HG03520 (cell line): Measurements from ENCODE around the gene AMT.
"Not testable (repeated sequence)": the region's sequence is repeated elsewhere in the genome, so short reads cannot be mapped to it uniquely, and the experiment has no call there.

Source experiments
- ATAC-seq: cut with Tn5 transposase; IDR thresholded peaks from one replicate; pipeline ENCODE4 v1.9.1; 2021; ENCODE audit warnings: mild to moderate bottlenecking, moderate library complexity; ENCODE audit not compliant: unreplicated experiment

Gene AMT

GRCh38 chr3:49427586-49427985, 5.3 kb upstream of the AMT start:
- no peak for ATAC-seq

- no peak for ATAC-seq
Measured at GRCh38 chr3:49424816-49425215, 2.5 kb upstream of the AMT start.

- no peak for ATAC-seq
Measured at GRCh38 chr3:49421890-49422378, 339 bp downstream of the AMT start.

DNA sequence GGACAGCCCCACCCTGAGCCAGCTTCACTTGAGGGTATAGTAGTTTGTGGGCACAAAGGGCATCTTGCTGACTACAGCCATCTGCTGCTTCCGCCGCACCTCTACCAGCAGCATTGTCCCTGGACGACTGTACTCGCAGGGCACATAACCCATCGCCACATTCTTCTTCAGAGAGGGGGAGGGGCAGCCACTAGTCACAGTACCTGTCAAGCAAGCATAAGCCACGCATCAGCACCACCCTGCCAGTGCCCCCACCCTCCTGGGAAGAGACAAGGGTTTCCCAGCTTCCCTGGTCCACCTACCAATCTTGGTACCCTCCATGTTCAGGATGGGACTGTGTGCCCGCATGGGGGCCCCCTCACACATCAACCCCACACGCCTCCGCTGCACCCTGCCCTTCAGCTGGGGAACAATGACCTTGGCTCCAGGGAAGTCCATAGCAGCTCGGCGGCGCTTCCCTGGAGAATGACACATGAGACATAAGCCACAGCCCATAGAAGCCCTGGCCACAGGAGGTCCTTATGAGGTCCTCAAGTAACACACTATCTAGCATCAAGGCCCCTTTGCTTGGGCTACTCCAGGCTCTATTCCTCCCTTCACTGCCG, 4.7 kb downstream of the AMT start:
- no peak for ATAC-seq

DNA sequence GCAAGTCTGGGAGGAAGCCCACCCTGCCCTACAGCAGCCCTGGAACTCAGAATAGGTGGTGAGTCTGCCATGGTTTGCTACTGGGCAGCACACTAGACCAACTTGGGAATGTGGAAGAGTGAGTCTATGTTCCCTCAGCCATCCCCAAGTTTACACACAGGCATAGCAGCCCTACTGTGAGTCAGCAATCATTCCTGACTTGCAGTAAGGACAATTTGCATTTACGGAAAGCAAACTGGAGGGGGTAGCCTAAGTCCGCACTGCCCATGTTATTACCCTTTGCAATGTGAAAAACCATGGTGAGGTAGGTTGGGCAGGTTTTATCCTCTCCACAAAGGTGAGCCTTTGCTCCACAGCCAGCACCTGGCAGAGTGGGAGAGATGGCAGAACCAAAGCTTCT, 5.4 kb downstream of the AMT start:
- no peak for ATAC-seq

GRCh38 chr3:49415931-49416601, 6.2 kb downstream of the AMT start:
- no peak for ATAC-seq

DNA sequence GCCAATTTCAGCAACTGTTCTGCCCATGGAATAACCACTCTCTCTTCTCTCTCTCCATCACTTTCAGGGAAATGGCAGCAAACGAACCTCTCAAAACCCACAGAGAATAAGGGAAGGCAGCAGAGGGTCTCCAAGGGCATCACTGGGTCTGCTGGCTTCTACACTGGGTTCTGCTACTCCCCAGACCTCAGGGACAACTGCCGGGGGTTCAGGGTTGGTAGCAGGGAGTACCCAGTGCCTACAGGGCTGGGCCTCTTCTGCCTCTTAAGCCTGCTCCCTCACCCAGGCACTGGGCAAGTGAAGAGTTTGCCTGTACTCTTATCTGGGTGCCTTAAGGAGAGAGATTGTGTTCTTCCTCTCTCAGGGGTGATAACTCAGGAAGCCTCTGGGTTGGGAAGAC, 7.5 kb downstream of the AMT start:
- ATAC-seq: no peak

GRCh38 chr3:49413338-49413734, 8.9 kb downstream of the AMT start:
- ATAC-seq: no peak

- ATAC-seq: no peak
Measured at GRCh38 chr3:49412632-49413337, 9.5 kb downstream of the AMT start.

- peak; percentile 64 for ATAC-seq
Measured at GRCh38 chr3:49411968-49412631, 10.2 kb downstream of the AMT start, which contains the start of the genes RHOA and TCTA. Gene RHOA, minus strand, starts transcription at chr3:49411976. Its CDS starts 36,387 bp downstream, at chr3:49375589. Gene TCTA, plus strand, starts transcription at chr3:49412423. Its CDS starts 4 bp downstream, at chr3:49412427.

GRCh38 chr3:49411535-49411967, 10.7 kb downstream of the AMT start:
- ATAC-seq: peak; percentile 13

DNA sequence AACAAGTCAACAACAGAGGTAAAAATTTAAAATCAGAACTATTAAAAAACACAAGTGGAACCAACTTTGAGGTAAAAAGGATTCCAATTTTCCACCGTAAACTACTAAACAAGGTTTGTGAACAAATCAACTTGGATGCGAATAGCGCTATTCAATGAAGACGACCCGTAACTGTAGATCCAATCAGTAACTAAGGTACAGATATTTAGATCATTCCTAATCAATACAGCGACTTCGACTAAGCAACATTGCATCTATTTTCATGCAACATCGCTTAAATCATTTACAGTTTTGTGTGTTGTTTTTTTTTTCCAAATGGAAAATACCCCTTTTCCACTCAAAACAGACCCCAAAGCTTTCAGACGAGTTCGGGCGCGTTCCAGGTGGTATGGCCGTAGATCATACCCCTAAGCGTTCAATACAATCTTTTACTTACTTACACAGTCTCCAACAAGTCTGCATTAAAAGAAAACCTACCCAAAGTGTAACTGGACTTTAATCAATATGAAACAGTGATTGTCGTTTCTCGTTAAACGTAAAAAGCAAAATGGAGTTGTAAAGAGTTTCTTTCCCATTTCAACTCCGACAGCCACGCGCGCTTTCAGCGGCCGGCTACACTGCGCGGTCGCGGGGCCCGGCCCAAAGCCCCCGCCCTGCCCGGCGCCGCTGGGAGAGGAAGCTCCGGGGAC, 11.3 kb downstream of the AMT start:
- ATAC-seq: no peak

- no peak for ATAC-seq
Measured at GRCh38 chr3:49410066-49410845, 12.0 kb downstream of the AMT start.

DNA sequence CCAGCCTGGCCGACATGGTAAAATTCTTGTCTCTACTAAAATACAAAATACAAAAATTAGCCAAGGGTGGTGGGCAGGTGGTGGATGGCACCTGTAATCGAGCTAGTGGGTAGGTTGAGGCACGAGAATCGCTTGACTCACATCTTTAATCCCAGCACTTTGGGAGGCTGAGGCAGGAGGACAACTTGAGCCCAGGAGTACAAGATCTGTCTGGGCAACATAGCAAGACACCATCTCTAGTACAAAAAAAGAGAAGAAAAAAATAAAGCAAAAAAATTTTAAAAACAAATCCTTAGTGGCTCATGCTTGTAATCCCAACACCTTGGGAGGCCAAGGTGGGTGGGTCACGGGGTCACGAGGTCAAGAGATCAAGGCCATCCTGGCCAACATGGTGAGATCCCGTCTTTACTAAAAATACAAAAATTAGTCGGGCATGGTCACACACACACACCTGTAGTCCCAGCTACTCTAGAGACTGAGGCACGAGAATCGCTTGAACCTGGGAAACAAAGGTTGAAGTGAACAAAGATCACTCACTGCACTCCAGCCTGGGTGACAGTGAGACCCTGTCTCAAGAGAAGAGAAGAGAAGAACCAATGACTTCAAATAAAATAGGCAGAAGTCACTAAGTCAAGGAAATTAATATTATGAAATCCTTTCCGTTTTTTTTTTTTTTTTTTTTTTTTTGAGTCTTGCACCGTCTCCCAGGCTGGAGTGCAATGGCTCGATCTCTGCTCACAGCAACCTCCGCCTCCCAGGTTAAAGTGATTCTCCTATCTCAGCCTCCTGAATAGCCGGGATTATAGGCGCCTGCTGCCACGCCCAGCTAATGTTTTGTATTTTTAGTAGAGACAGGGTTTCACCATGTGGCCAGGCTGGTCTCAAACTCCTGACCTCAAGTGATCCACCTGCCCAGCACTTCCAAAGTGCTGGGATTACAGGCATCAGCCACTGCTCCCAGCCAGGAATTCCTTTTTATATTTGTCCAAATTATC, 15.4 kb downstream of the AMT start:
- ATAC-seq: no peak

DNA sequence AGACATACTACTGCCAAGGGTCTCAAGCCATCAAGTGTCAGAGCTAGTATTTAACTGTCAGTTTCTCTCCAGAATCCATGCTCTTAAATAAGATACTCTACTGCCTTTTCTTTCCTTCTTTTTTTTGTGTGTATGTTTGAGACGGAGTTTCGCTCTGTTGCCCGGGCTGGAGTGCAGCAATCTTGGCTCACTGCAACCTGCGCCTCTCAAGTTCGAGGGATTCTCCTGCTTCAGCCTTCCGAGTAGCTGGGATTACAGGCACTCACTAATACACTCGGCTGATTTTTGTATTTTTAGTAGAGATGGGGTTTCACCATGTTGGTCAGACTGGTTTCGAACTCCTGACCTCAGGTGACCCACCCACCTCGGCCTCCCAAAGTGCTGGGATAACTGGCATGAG, 16.7 kb downstream of the AMT start:
- ATAC-seq: not testable (repeated sequence)

DNA sequence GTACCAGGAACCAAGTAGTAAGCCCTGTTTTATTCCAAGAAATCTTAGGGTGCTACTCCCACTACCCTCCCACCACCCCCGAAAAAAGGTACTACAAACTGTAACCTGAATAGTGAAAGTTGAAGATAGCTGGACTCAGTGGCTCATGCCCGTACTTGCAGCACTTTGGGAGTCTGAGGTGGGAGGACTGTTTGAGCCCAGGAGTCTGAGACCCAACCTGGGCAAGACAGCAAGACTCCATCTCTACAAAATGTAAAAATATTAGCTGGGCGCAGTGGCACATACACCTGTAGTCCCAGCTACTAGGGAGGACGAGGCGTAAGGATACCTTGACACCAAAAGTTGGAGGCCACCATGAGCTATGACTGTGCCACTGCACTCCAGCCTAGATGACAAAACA, 18.4 kb downstream of the AMT start:
- no peak for ATAC-seq

- no peak for ATAC-seq
Measured at GRCh38 chr3:49401766-49402165, 20.5 kb downstream of the AMT start.

GRCh38 chr3:49399461-49399860, 22.8 kb downstream of the AMT start:
- ATAC-seq: no peak

DNA sequence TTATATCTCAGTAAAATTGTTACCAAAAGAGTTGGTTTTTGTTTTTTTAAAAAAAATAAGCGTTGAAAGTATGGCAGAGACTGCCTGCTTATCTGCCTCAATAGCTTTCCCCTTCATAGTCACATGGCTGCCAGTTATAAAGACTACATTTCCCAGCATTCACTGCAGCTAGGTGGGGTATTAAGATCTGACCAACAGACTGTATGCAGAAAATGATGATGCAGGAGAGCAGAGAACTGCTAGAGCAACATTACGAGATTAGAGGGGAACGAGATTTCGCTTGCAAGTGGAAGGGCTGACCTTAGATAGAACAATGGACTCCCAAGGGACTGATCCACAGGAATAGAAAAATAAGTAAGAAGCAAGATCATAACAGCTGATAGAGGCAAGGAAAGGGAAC, 24.8 kb downstream of the AMT start:
- no peak for ATAC-seq
